Astrocyte (in vitro differentiated cells and primary cell): ENCODE results near the gene DYNC1I1. TPM values are rescaled to one million over a fixed set of nuclear protein-coding genes. Genes with fewer than 3 reads are reported as not detected.

ENCODE experiments used
- DNase-seq: peaks from one replicate; pipeline ENCODE4 v3.0.0-alpha.2; 2010; ENCODE audit warnings: low read depth
- FAIRE-seq: peaks from 2 replicates; lab custom pipeline; 2011; peaks lifted over from hg19 to GRCh38; lab: Jason Lieb, UNC
- H2AFZ ChIP-seq: 2 replicates; pipeline ENCODE4 v1.6.0; 2012; ENCODE audit warnings: low read depth, low read length, inconsistent platforms
- H3K27ac ChIP-seq: 2 replicates; pipeline ENCODE4 v1.5.1; 2011; ENCODE audit warnings: low read depth, low read length, inconsistent platforms
- H3K27me3 ChIP-seq: 2 replicates; pipeline ENCODE4 v1.6.0; 2011; ENCODE audit warnings: low read length, inconsistent platforms; ENCODE audit not compliant: insufficient read depth
- H3K36me3 ChIP-seq: 2 replicates; pipeline ENCODE4 v1.5.1; 2011; ENCODE audit warnings: low read length, inconsistent platforms; ENCODE audit not compliant: insufficient read depth
- H3K4me1 ChIP-seq: 2 replicates; pipeline ENCODE4 v1.5.1; 2011; ENCODE audit warnings: low read length, inconsistent platforms; ENCODE audit not compliant: insufficient read depth
- H3K4me2 ChIP-seq: 2 replicates; pipeline ENCODE4 v1.6.0; 2012; ENCODE audit warnings: low read length, inconsistent platforms
- H3K4me3 ChIP-seq: 2 replicates; pipeline ENCODE4 v1.5.1; 2011; ENCODE audit warnings: low read depth, mild to moderate bottlenecking, low read length, inconsistent platforms; ENCODE audit not compliant: insufficient read depth
- H3K79me2 ChIP-seq: 2 replicates; pipeline ENCODE4 v1.6.0; 2012; ENCODE audit warnings: mild to moderate bottlenecking, low read length, inconsistent platforms; ENCODE audit not compliant: insufficient read depth
- H3K9ac ChIP-seq: 2 replicates; pipeline ENCODE4 v1.6.0; 2012; ENCODE audit warnings: mild to moderate bottlenecking, low read length, inconsistent platforms
- H3K9me3 ChIP-seq: 2 replicates; pipeline ENCODE4 v1.5.1; 2012; ENCODE audit warnings: low read depth, mild to moderate bottlenecking, low read length, inconsistent platforms; ENCODE audit not compliant: insufficient read depth
- H4K20me1 ChIP-seq: 2 replicates; pipeline ENCODE4 v1.6.0; 2012; ENCODE audit warnings: low read length, inconsistent platforms; ENCODE audit not compliant: insufficient read depth
- H3K27ac Mint-ChIP-seq: one replicate; pipeline ENCODE4 v1.8.0; 2021; ENCODE audit warnings: mild to moderate bottlenecking, mixed read lengths; ENCODE audit not compliant: unreplicated experiment
- H3K27me3 Mint-ChIP-seq: one replicate; pipeline ENCODE4 v1.8.0; 2021; ENCODE audit warnings: low read depth, mixed read lengths; ENCODE audit not compliant: unreplicated experiment
- H3K36me3 Mint-ChIP-seq: one replicate; pipeline ENCODE4 v1.8.0; 2021; ENCODE audit warnings: low read depth, mixed read lengths; ENCODE audit not compliant: unreplicated experiment
- H3K4me1 Mint-ChIP-seq: one replicate; pipeline ENCODE4 v1.8.0; 2021; ENCODE audit warnings: low read depth, mixed read lengths; ENCODE audit not compliant: unreplicated experiment
- H3K4me3 Mint-ChIP-seq: one replicate; pipeline ENCODE4 v1.8.0; 2021; ENCODE audit warnings: mild to moderate bottlenecking, moderate library complexity, mixed read lengths; ENCODE audit not compliant: unreplicated experiment
- H3K9me3 Mint-ChIP-seq: one replicate; pipeline ENCODE4 v1.8.0; 2021; ENCODE audit warnings: mild to moderate bottlenecking, mixed read lengths; ENCODE audit not compliant: unreplicated experiment
- CTCF ChIP-seq: IDR thresholded peaks from 2 replicates; pipeline ENCODE4 v1.5.1; 2011; ENCODE audit warnings: low read depth, mild to moderate bottlenecking, inconsistent platforms, low read length, moderate library complexity; ENCODE audit not compliant: insufficient read depth
- EZH2 ChIP-seq: IDR thresholded peaks from 2 replicates; pipeline ENCODE4 v1.6.1; 2012; ENCODE audit warnings: mild to moderate bottlenecking, low read length, inconsistent platforms; ENCODE audit not compliant: insufficient read depth
- total RNA-seq: library from RNA; stranded (reverse); gene quantifications from 2 replicates; pipeline ENCODE4 v1.2.1, GENCODE V29; 2021

The DYNC1I1 gene
- total RNA-seq, 1 donor from 2014 or later, result 3.2 TPM

- H3K27ac Mint-ChIP-seq, result no peak overlapping the region
- Histone ChIP-seq H3K79me2 (no peaks in the 10 kb centered on the region), H2AFZ (no peak overlapping the region), H3K4me3 (no peak overlapping the region), H4K20me1 (no peaks in the 10 kb centered on the region), H3K9ac (no peak overlapping the region), H3K4me1 (no peaks in the 10 kb centered on the region), H3K27ac (no peak overlapping the region), H3K9me3 (no peaks in the 10 kb centered on the region), H3K27me3 (no peaks in the 10 kb centered on the region), H3K36me3 (no peaks in the 10 kb centered on the region), H3K4me2 (no peak overlapping the region)
- no peak overlapping the region for H3K4me3 Mint-ChIP-seq
- no peak for FAIRE-seq
- TF ChIP-seq CTCF (no peak), EZH2 (no peak)
- H3K9me3 Mint-ChIP-seq, result no peaks in the 10 kb centered on the region
- DNase-seq, result no peak
- no peaks in the 10 kb centered on the region for H3K27me3 Mint-ChIP-seq
- H3K36me3 Mint-ChIP-seq, result no peaks in the 10 kb centered on the region
- H3K4me1 Mint-ChIP-seq, result no peaks in the 10 kb centered on the region
Measured at GRCh38 chr7:95814721-95815120, 42.4 kb downstream of the DYNC1I1 start.

GRCh38 chr7:95817866-95818640 is 45.7 kb downstream of the DYNC1I1 start:
- no peaks in the 10 kb centered on the region for H3K27me3 Mint-ChIP-seq
- no peak overlapping the region for H2AFZ ChIP-seq
- H3K4me2 ChIP-seq, result no peak overlapping the region
- no peaks in the 10 kb centered on the region for H3K79me2 ChIP-seq
- no peak for DNase-seq
- peaks cover 2% of the 10 kb centered on the region for H3K36me3 Mint-ChIP-seq
- no peaks in the 10 kb centered on the region for H4K20me1 ChIP-seq
- H3K4me3 Mint-ChIP-seq, result no peak overlapping the region
- no peak overlapping the region for H3K9ac ChIP-seq
- no peak for FAIRE-seq
- no peaks in the 10 kb centered on the region for H3K9me3 ChIP-seq
- no peaks in the 10 kb centered on the region for H3K4me1 ChIP-seq
- H3K9me3 Mint-ChIP-seq, result no peaks in the 10 kb centered on the region
- peaks cover 3% of the 10 kb centered on the region for H3K4me1 Mint-ChIP-seq
- no peak overlapping the region for H3K27ac Mint-ChIP-seq
- no peak overlapping the region for H3K27ac ChIP-seq
- no peak overlapping the region for H3K4me3 ChIP-seq
- no peak for TF ChIP-seq CTCF
- TF ChIP-seq EZH2, result no peak
- no peaks in the 10 kb centered on the region for H3K36me3 ChIP-seq
- H3K27me3 ChIP-seq, result no peaks in the 10 kb centered on the region

GRCh38 chr7:95820778-95821177 is 48.4 kb downstream of the DYNC1I1 start:
- Histone ChIP-seq H3K9me3 (no peaks in the 10 kb centered on the region), H4K20me1 (no peaks in the 10 kb centered on the region), H2AFZ (no peak overlapping the region), H3K27me3 (no peaks in the 10 kb centered on the region), H3K79me2 (no peaks in the 10 kb centered on the region), H3K9ac (no peak overlapping the region), H3K27ac (no peak overlapping the region), H3K4me3 (no peak overlapping the region), H3K4me2 (no peak overlapping the region), H3K36me3 (no peaks in the 10 kb centered on the region), H3K4me1 (no peaks in the 10 kb centered on the region)
- no peak for TF ChIP-seq EZH2
- no peak for TF ChIP-seq CTCF
- DNase-seq (no peak), FAIRE-seq (no peak)
- peaks cover 3% of the 10 kb centered on the region for H3K4me1 Mint-ChIP-seq
- no peak overlapping the region for H3K4me3 Mint-ChIP-seq
- peaks cover 2% of the 10 kb centered on the region for H3K36me3 Mint-ChIP-seq
- H3K9me3 Mint-ChIP-seq, result no peaks in the 10 kb centered on the region
- H3K27me3 Mint-ChIP-seq, result no peaks in the 10 kb centered on the region
- H3K27ac Mint-ChIP-seq, result no peak overlapping the region
